ENCODE results near the gene IQSEC1.
A peak's percentile ranks its signal among the peaks of the same experiment; 100 is the strongest.

The IQSEC1 gene

GRCh38 chr3:12916159-12916558 is 157.1 kb downstream of the IQSEC1 start:
- Histone ChIP-seq H4K91ac (ENCODE audit: low read depth, low read length, poor library complexity) (no peak overlapping the region), H2BK5ac (ENCODE audit: low read length) (peak overlapping the region; percentile 60), H3K27ac (replicated peaks; ENCODE audit: low read length) (no peak overlapping the region), H2BK15ac (ENCODE audit: low read length) (no peak overlapping the region), H3K14ac (ENCODE audit: low read length) (peak overlapping the region; percentile 87), H3K9ac (ENCODE audit: low read depth, low read length, poor library complexity) (no peak overlapping the region), H3K79me1 (ENCODE audit: low read depth, low read length) (peaks cover 5% of the 10 kb centered on the region), H3K23ac (ENCODE audit: low read depth, low read length, poor library complexity) (no peak overlapping the region), H4K8ac (ENCODE audit: low read depth, low read length) (no peak overlapping the region), H3K4me2 (ENCODE audit: insufficient read depth, low read length, poor library complexity, severe bottlenecking) (no peak overlapping the region), H3K36me3 (replicated peaks in 1 of 2; ENCODE audit: control insufficient read depth in 2 of 2, insufficient read depth in 2 of 2, low read length in 2 of 2) (peaks cover 39 to 90% of the 10 kb centered on the region in 2 donors), H2AFZ (ENCODE audit: low read length) (no peak overlapping the region), H3K9me3 (replicated peaks in 1 of 2; ENCODE audit: control insufficient read depth in 2 of 2, insufficient read depth in 1 of 2, low read depth in 1 of 2, low read length in 2 of 2) (peaks cover 0 to 2% of the 10 kb centered on the region in 2 donors), H3K18ac (ENCODE audit: low read length) (no peak overlapping the region), H3K4me3 (ENCODE audit: low read length in 2 of 2) (peak overlapping the region in 1 of 2 donors; percentile 1), H2AK5ac (ENCODE audit: low read depth, low read length) (no peak overlapping the region), H3K4me1 (ENCODE audit: control insufficient read depth in 2 of 2, insufficient read depth in 1 of 2, low read depth in 1 of 2, low read length in 2 of 2) (no peaks in the 10 kb centered on the region), H3K4ac (ENCODE audit: low read length) (no peak overlapping the region), H3K27me3 (ENCODE audit: control insufficient read depth in 3 of 3, insufficient read depth in 3 of 3, low read depth in 1 of 3, low read length in 3 of 3) (no peaks in the 10 kb centered on the region), H2BK12ac (ENCODE audit: low read length) (no peak overlapping the region), H2BK120ac (ENCODE audit: low read depth, low read length) (no peak overlapping the region)
- WGBS, 2 donors (ENCODE audit: extremely low coverage in 2 of 2, insufficient read length in 2 of 2, insufficient replicate concordance in 1 of 2): no CpG with 5 or more reads among the region's 9 CpGs
- no peak for DNase-seq (ENCODE audit: low spot score)

- Histone ChIP-seq H3K4me2 (ENCODE audit: insufficient read depth, low read length, poor library complexity, severe bottlenecking) (no peak overlapping the region), H3K36me3 (replicated peaks in 1 of 2; ENCODE audit: control insufficient read depth in 2 of 2, insufficient read depth in 2 of 2, low read length in 2 of 2) (peaks cover 37 to 90% of the 10 kb centered on the region in 2 donors), H3K4me3 (ENCODE audit: low read length in 2 of 2) (no peak overlapping the region), H3K23ac (ENCODE audit: low read depth, low read length, poor library complexity) (peak overlapping the region; percentile 2), H2BK120ac (ENCODE audit: low read depth, low read length) (no peak overlapping the region), H3K27ac (replicated peaks; ENCODE audit: low read length) (no peak overlapping the region), H2BK5ac (ENCODE audit: low read length) (no peak overlapping the region), H2AFZ (ENCODE audit: low read length) (no peak overlapping the region), H3K79me1 (ENCODE audit: low read depth, low read length) (no peaks in the 10 kb centered on the region), H2BK12ac (ENCODE audit: low read length) (no peak overlapping the region), H2AK5ac (ENCODE audit: low read depth, low read length) (no peak overlapping the region), H3K14ac (ENCODE audit: low read length) (no peak overlapping the region), H4K91ac (ENCODE audit: low read depth, low read length, poor library complexity) (no peak overlapping the region), H3K4ac (ENCODE audit: low read length) (no peak overlapping the region), H3K9me3 (replicated peaks in 1 of 2; ENCODE audit: control insufficient read depth in 2 of 2, insufficient read depth in 1 of 2, low read depth in 1 of 2, low read length in 2 of 2) (peaks cover 0 to 2% of the 10 kb centered on the region in 2 donors), H3K9ac (ENCODE audit: low read depth, low read length, poor library complexity) (no peak overlapping the region), H4K8ac (ENCODE audit: low read depth, low read length) (no peak overlapping the region), H3K27me3 (ENCODE audit: control insufficient read depth in 3 of 3, insufficient read depth in 3 of 3, low read depth in 1 of 3, low read length in 3 of 3) (no peaks in the 10 kb centered on the region), H3K18ac (ENCODE audit: low read length) (no peak overlapping the region), H3K4me1 (ENCODE audit: control insufficient read depth in 2 of 2, insufficient read depth in 1 of 2, low read depth in 1 of 2, low read length in 2 of 2) (no peaks in the 10 kb centered on the region), H2BK15ac (ENCODE audit: low read length) (no peak overlapping the region)
- no peak for DNase-seq (ENCODE audit: low spot score)
- no CpG with 5 or more reads among the region's 7 CpGs for WGBS, 2 donors (ENCODE audit: extremely low coverage in 2 of 2, insufficient read length in 2 of 2, insufficient replicate concordance in 1 of 2)
These were observed 159.1 kb downstream of the IQSEC1 start for GRCh38 chr3:12914088-12914487.

- peaks cover 41 to 91% of the 10 kb centered on the region in 2 donors for H3K36me3 ChIP-seq (replicated peaks in 1 of 2; ENCODE audit: control insufficient read depth in 2 of 2, insufficient read depth in 2 of 2, low read length in 2 of 2)
- no peak overlapping the region for H4K91ac ChIP-seq (ENCODE audit: low read depth, low read length, poor library complexity)
- H2BK15ac ChIP-seq (ENCODE audit: low read length): no peak overlapping the region
- H3K4me3 ChIP-seq (ENCODE audit: low read length in 2 of 2): no peak overlapping the region
- H3K4me2 ChIP-seq (ENCODE audit: insufficient read depth, low read length, poor library complexity, severe bottlenecking): no peak overlapping the region
- no peak overlapping the region for H3K18ac ChIP-seq (ENCODE audit: low read length)
- no peaks in the 10 kb centered on the region for H3K79me1 ChIP-seq (ENCODE audit: low read depth, low read length)
- H3K9ac ChIP-seq (ENCODE audit: low read depth, low read length, poor library complexity): peak overlapping the region; percentile 51
- no peak overlapping the region for H2AK5ac ChIP-seq (ENCODE audit: low read depth, low read length)
- no CpG with 5 or more reads among the region's 15 CpGs for WGBS, 2 donors (ENCODE audit: extremely low coverage in 2 of 2, insufficient read length in 2 of 2, insufficient replicate concordance in 1 of 2)
- H3K4ac ChIP-seq (ENCODE audit: low read length): no peak overlapping the region
- H4K8ac ChIP-seq (ENCODE audit: low read depth, low read length): no peak overlapping the region
- H3K23ac ChIP-seq (ENCODE audit: low read depth, low read length, poor library complexity): no peak overlapping the region
- no peak overlapping the region for H3K27ac ChIP-seq (replicated peaks; ENCODE audit: low read length)
- no peaks in the 10 kb centered on the region for H3K4me1 ChIP-seq (ENCODE audit: control insufficient read depth in 2 of 2, insufficient read depth in 1 of 2, low read depth in 1 of 2, low read length in 2 of 2)
- H3K14ac ChIP-seq (ENCODE audit: low read length): no peak overlapping the region
- H3K9me3 ChIP-seq (replicated peaks in 1 of 2; ENCODE audit: control insufficient read depth in 2 of 2, insufficient read depth in 1 of 2, low read depth in 1 of 2, low read length in 2 of 2): peaks cover 0 to 2% of the 10 kb centered on the region in 2 donors
- H2BK120ac ChIP-seq (ENCODE audit: low read depth, low read length): no peak overlapping the region
- no peak overlapping the region for H2BK12ac ChIP-seq (ENCODE audit: low read length)
- H2AFZ ChIP-seq (ENCODE audit: low read length): no peak overlapping the region
- peak overlapping the region; percentile 56 for H2BK5ac ChIP-seq (ENCODE audit: low read length)
- DNase-seq (ENCODE audit: low spot score): no peak
- H3K27me3 ChIP-seq (ENCODE audit: control insufficient read depth in 3 of 3, insufficient read depth in 3 of 3, low read depth in 1 of 3, low read length in 3 of 3): no peaks in the 10 kb centered on the region
These were observed 161.3 kb downstream of the IQSEC1 start for GRCh38 chr3:12911881-12912415.

GRCh38 chr3:12910356-12911099 is 162.7 kb downstream of the IQSEC1 start:
- Histone ChIP-seq H3K27ac (replicated peaks; ENCODE audit: low read length) (no peak overlapping the region), H3K9me3 (replicated peaks in 1 of 2; ENCODE audit: control insufficient read depth in 2 of 2, insufficient read depth in 1 of 2, low read depth in 1 of 2, low read length in 2 of 2) (peaks cover 0 to 2% of the 10 kb centered on the region in 2 donors), H4K91ac (ENCODE audit: low read depth, low read length, poor library complexity) (no peak overlapping the region), H3K18ac (ENCODE audit: low read length) (no peak overlapping the region), H2BK120ac (ENCODE audit: low read depth, low read length) (no peak overlapping the region), H2BK5ac (ENCODE audit: low read length) (peak overlapping the region; percentile 58), H3K4me1 (ENCODE audit: control insufficient read depth in 2 of 2, insufficient read depth in 1 of 2, low read depth in 1 of 2, low read length in 2 of 2) (no peaks in the 10 kb centered on the region), H3K14ac (ENCODE audit: low read length) (peak overlapping the region; percentile 32), H2AK5ac (ENCODE audit: low read depth, low read length) (no peak overlapping the region), H3K4ac (ENCODE audit: low read length) (no peak overlapping the region), H2BK12ac (ENCODE audit: low read length) (no peak overlapping the region), H3K79me1 (ENCODE audit: low read depth, low read length) (no peaks in the 10 kb centered on the region), H4K8ac (ENCODE audit: low read depth, low read length) (no peak overlapping the region), H3K9ac (ENCODE audit: low read depth, low read length, poor library complexity) (peak overlapping the region; percentile 75), H3K4me2 (ENCODE audit: insufficient read depth, low read length, poor library complexity, severe bottlenecking) (no peak overlapping the region), H3K36me3 (replicated peaks in 1 of 2; ENCODE audit: control insufficient read depth in 2 of 2, insufficient read depth in 2 of 2, low read length in 2 of 2) (peaks cover 49 to 90% of the 10 kb centered on the region in 2 donors), H3K4me3 (ENCODE audit: low read length in 2 of 2) (peak overlapping the region in 1 of 2 donors; percentile 41), H3K23ac (ENCODE audit: low read depth, low read length, poor library complexity) (no peak overlapping the region), H2AFZ (ENCODE audit: low read length) (no peak overlapping the region), H2BK15ac (ENCODE audit: low read length) (no peak overlapping the region), H3K27me3 (ENCODE audit: control insufficient read depth in 3 of 3, insufficient read depth in 3 of 3, low read depth in 1 of 3, low read length in 3 of 3) (no peaks in the 10 kb centered on the region)
- WGBS, 2 donors (ENCODE audit: extremely low coverage in 2 of 2, insufficient read length in 2 of 2, insufficient replicate concordance in 1 of 2): no CpG with 5 or more reads among the region's 8 CpGs
- DNase-seq (ENCODE audit: low spot score): no peak
